HL-60 (cell line): ENCODE data around the gene RBFOX1.

Source experiments
- DNase-seq, 2 experiments: peaks; one replicate each; pipeline ENCODE4 v3.0.0-alpha.2; 2010 to 2020; ENCODE audit warnings: low read depth in 1 of 2, low spot score in 1 of 2
- H3K27ac ChIP-seq: fragments of 250-450 bp; sonication (Bioruptor Pico); replicated peaks from 2 replicates; pipeline ENCODE4 v1.5.1; 2020; ENCODE audit warnings: mild to moderate bottlenecking, moderate library complexity
- H3K27me3 ChIP-seq: fragments of 250-450 bp; sonication (Bioruptor Pico); 2 replicates; pipeline ENCODE4 v1.5.1; 2021; ENCODE audit warnings: mild to moderate bottlenecking, moderate library complexity; ENCODE audit not compliant: insufficient read depth, poor library complexity, severe bottlenecking
- H3K4me3 ChIP-seq: replicated peaks from 2 replicates; pipeline ENCODE4 v1.5.1; 2011; ENCODE audit warnings: mild to moderate bottlenecking, control low read depth, low read length; ENCODE audit not compliant: insufficient read depth
- GABPA ChIP-seq: IDR thresholded peaks from 2 replicates; pipeline ENCODE4 v1.6.1; 2012; ENCODE audit warnings: low read depth
- POLR2AphosphoS5 ChIP-seq: IDR thresholded peaks from 2 replicates; pipeline ENCODE4 v1.6.1; 2012; ENCODE audit warnings: low read depth
- SPI1 ChIP-seq: IDR thresholded peaks from 2 replicates; pipeline ENCODE4 v1.6.1; 2012; ENCODE audit warnings: low read depth, mild to moderate bottlenecking, borderline replicate concordance
- TF ChIP-seq, protein P1 (sequence below): IDR thresholded peaks from one replicate; pipeline ENCODE4 v1.5.1; 2011; ENCODE audit warnings: low read length, control low read depth, inconsistent platforms; ENCODE audit not compliant: insufficient read depth
- TF ChIP-seq, protein P2 (sequence below): IDR thresholded peaks from 2 replicates; pipeline ENCODE4 v1.6.1; 2012; ENCODE audit warnings: low read depth; ENCODE audit not compliant: insufficient replicate concordance

The RBFOX1 gene

DNA sequence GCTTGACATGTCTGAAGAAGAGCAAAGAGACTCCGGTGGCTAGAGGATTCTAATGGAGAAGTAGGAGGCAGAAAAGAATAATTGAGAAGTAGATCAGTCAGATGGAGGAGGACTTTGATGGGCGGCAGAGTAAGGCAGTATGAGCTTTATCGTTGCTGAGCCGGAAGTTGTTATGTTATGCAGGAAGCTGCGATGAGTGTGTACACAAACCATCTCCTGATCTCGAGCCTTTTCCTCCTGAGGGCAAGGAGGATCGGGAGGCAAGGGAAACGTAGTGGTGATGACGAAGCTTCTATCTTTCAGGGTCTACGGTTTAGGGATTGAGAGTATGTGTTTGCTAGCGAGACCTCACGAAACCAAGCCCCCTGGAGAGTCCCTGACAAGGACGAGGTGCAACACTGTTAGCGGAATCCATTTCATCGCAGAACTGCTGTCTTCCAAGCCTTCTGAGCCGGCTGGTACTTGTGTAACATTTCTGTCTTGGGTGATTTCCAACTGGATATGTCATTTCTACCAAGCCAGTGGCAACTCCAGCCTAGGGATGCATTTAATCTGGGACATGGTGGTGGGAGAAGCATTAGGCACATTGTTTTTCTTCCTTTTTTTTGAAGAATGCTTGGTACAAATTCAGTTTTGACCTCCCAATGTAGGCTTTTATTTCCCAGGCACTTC lies 45.5 kb downstream of the RBFOX1 start:
- H3K27me3 ChIP-seq, result no peaks in the 10 kb centered on the region
- TF ChIP-seq POLR2AphosphoS5 (no peak), SPI1 (no peak), GABPA (no peak)
- TF ChIP-seq, protein P1, sequence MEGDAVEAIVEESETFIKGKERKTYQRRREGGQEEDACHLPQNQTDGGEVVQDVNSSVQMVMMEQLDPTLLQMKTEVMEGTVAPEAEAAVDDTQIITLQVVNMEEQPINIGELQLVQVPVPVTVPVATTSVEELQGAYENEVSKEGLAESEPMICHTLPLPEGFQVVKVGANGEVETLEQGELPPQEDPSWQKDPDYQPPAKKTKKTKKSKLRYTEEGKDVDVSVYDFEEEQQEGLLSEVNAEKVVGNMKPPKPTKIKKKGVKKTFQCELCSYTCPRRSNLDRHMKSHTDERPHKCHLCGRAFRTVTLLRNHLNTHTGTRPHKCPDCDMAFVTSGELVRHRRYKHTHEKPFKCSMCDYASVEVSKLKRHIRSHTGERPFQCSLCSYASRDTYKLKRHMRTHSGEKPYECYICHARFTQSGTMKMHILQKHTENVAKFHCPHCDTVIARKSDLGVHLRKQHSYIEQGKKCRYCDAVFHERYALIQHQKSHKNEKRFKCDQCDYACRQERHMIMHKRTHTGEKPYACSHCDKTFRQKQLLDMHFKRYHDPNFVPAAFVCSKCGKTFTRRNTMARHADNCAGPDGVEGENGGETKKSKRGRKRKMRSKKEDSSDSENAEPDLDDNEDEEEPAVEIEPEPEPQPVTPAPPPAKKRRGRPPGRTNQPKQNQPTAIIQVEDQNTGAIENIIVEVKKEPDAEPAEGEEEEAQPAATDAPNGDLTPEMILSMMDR, result no peak
- TF ChIP-seq, protein P2, sequence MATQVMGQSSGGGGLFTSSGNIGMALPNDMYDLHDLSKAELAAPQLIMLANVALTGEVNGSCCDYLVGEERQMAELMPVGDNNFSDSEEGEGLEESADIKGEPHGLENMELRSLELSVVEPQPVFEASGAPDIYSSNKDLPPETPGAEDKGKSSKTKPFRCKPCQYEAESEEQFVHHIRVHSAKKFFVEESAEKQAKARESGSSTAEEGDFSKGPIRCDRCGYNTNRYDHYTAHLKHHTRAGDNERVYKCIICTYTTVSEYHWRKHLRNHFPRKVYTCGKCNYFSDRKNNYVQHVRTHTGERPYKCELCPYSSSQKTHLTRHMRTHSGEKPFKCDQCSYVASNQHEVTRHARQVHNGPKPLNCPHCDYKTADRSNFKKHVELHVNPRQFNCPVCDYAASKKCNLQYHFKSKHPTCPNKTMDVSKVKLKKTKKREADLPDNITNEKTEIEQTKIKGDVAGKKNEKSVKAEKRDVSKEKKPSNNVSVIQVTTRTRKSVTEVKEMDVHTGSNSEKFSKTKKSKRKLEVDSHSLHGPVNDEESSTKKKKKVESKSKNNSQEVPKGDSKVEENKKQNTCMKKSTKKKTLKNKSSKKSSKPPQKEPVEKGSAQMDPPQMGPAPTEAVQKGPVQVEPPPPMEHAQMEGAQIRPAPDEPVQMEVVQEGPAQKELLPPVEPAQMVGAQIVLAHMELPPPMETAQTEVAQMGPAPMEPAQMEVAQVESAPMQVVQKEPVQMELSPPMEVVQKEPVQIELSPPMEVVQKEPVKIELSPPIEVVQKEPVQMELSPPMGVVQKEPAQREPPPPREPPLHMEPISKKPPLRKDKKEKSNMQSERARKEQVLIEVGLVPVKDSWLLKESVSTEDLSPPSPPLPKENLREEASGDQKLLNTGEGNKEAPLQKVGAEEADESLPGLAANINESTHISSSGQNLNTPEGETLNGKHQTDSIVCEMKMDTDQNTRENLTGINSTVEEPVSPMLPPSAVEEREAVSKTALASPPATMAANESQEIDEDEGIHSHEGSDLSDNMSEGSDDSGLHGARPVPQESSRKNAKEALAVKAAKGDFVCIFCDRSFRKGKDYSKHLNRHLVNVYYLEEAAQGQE, result no peak
- no peak for DNase-seq
- H3K27ac ChIP-seq, result no peak overlapping the region
- H3K4me3 ChIP-seq, result no peak overlapping the region

DNA sequence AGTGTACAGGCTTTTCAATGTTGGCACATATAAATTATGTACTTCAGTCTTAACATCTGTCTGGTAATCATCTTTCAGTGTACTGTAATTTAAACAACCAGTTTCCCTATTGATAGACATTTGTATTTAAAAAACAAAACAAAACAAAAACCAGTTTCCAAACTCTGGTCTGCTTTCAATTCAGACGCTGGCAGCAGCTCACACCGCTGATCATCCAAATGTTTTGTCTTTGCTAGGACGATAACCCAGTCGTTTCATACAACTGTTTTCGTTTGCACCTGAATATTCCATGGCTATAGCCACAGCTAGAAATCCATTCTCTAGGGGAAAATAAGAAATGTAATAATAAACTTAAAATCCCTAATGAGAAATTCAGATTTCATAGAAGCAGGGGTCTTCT lies 47.8 kb downstream of the RBFOX1 start:
- no peak overlapping the region for H3K27ac ChIP-seq
- H3K27me3 ChIP-seq, result no peaks in the 10 kb centered on the region
- TF ChIP-seq, protein P2, result no peak
- TF ChIP-seq SPI1 (no peak), POLR2AphosphoS5 (no peak), GABPA (no peak)
- TF ChIP-seq, protein P1, result no peak
- DNase-seq, result no peak
- no peak overlapping the region for H3K4me3 ChIP-seq

DNA sequence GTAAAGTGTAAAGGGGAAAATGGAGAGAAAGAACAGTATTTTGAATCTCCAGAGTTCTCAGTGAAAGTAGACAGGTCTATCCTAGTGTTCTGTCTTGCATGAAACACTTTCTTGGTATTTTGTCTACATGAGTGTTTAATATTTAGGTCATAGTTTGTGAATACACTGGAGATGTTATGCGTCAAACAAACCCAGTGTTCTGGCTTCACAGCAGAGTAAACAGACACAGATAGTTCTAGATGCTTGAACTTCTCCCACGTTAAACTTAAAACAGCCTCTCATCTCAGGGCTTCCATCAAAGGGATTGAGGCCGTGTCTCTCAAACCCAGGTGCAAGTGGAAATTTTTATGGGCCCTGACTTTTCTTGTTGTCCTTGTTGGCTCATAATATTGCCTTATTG lies 48.3 kb downstream of the RBFOX1 start:
- no peak for DNase-seq
- Histone ChIP-seq H3K27ac (no peak overlapping the region), H3K4me3 (no peak overlapping the region), H3K27me3 (no peaks in the 10 kb centered on the region)
- TF ChIP-seq, protein P1, result no peak
- TF ChIP-seq SPI1, result no peak

DNA sequence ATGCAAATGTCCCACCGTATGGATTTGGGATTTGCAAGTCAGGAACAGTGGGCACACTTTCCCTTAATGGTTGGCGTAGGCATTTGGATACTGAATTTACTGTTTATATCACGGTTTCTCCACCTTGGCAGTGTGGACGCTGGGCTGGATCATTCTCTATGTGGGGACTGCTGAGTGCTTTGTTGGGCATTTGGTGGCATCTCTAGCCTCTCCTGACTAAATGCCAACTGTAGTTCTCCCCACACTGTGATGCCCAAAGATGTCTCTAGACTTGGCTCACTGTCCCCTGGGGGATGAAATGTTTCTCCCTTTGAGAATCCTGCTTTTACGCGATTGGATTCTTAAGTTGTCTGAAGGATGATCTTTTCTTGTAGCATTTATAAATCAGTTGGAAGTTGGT lies 49.0 kb downstream of the RBFOX1 start:
- no peak for DNase-seq
- Histone ChIP-seq H3K4me3 (no peak overlapping the region), H3K27me3 (no peaks in the 10 kb centered on the region), H3K27ac (no peak overlapping the region)
- no peak for TF ChIP-seq GABPA
- TF ChIP-seq POLR2AphosphoS5, result no peak
- TF ChIP-seq, protein P2, result no peak
- TF ChIP-seq, protein P1, result no peak
- TF ChIP-seq SPI1, result no peak
